K562 (cell line): Measurements from ENCODE around the gene DLGAP1. TPM values are rescaled to one million over a fixed set of nuclear protein-coding genes. Genes with fewer than 3 reads are reported as not detected.

Experiments used
- BRF1 ChIP-seq: IDR thresholded peaks from 3 replicates; pipeline ENCODE4 v1.6.1; 2011; ENCODE audit warnings: borderline replicate concordance, mild to moderate bottlenecking; ENCODE audit not compliant: insufficient read length; ENCODE audit errors: extremely low read depth
- CBFB ChIP-seq: sonication (generic); formaldehyde crosslinking; IDR thresholded peaks from 2 replicates; pipeline ENCODE4 v1.4.0; 2020; ENCODE audit warnings: mild to moderate bottlenecking, missing genetic modification reagents
- CBX1 ChIP-seq: sonication (generic); IDR thresholded peaks from 2 replicates; pipeline ENCODE4 v1.6.1; 2016; ENCODE audit warnings: antibody characterized with exemption, low read depth, mild to moderate bottlenecking
- DACH1 ChIP-seq: fragments of 450-650 bp; IDR thresholded peaks from 2 replicates; pipeline ENCODE4 v1.6.1; 2018; ENCODE audit not compliant: partially characterized antibody
- DMBX1 ChIP-seq: fragments of 250-450 bp; sonication (Bioruptor Pico); IDR thresholded peaks from 2 replicates; pipeline ENCODE4 v1.8.0; 2022; ENCODE audit warnings: inconsistent platforms, mild to moderate bottlenecking, moderate library complexity, borderline replicate concordance
- E2F6 ChIP-seq, 2 experiments: IDR thresholded peaks; 2 replicates each; pipeline ENCODE4 v1.6.1; 2011; ENCODE audit warnings: borderline replicate concordance in 1 of 2, control low read depth in 1 of 2, low read depth in 1 of 2, low read length in 1 of 2, mild to moderate bottlenecking in 1 of 2, mixed read lengths in 1 of 2, moderate library complexity in 1 of 2; ENCODE audit not compliant: insufficient read depth in 1 of 2, insufficient read length in 1 of 2, poor library complexity in 1 of 2, severe bottlenecking in 1 of 2; ENCODE audit errors: extremely low read depth in 1 of 2
- EWSR1 ChIP-seq: fragments of 450-650 bp; IDR thresholded peaks from 2 replicates; pipeline ENCODE4 v1.6.1; 2018; ENCODE audit warnings: borderline replicate concordance, mild to moderate bottlenecking, low read depth, moderate library complexity; ENCODE audit not compliant: partially characterized antibody
- HIVEP1 ChIP-seq: fragments of 250-450 bp; sonication (Bioruptor Pico); IDR thresholded peaks from 2 replicates; pipeline ENCODE4 v1.4.0; 2020; ENCODE audit warnings: mild to moderate bottlenecking
- HMGN3 ChIP-seq: IDR thresholded peaks from 2 replicates; pipeline ENCODE4 v1.6.1; 2011; ENCODE audit warnings: borderline replicate concordance, low read depth, mild to moderate bottlenecking, mixed read lengths, low read length; ENCODE audit not compliant: insufficient read length; ENCODE audit errors: extremely low read depth
- HSF4 ChIP-seq: fragments of 250-450 bp; sonication (Bioruptor Pico); IDR thresholded peaks from 2 replicates; pipeline ENCODE4 v2.1.2; 2022; ENCODE audit warnings: mild to moderate bottlenecking, moderate library complexity, borderline replicate concordance
- MCM2 ChIP-seq: fragments of 450-650 bp; IDR thresholded peaks from 2 replicates; pipeline ENCODE4 v1.6.1; 2017; ENCODE audit warnings: low read depth, mild to moderate bottlenecking
- NFIX ChIP-seq: fragments of 250-450 bp; sonication (Bioruptor Pico); IDR thresholded peaks from 2 replicates; pipeline ENCODE4 v1.4.0; 2020; ENCODE audit warnings: low read depth, mild to moderate bottlenecking, moderate library complexity
- PML ChIP-seq: IDR thresholded peaks from 2 replicates; pipeline ENCODE4 v1.6.1; 2012; ENCODE audit warnings: low read length, inconsistent platforms
- RBM14 ChIP-seq: fragments of 200-400 bp; formaldehyde crosslinking; IDR thresholded peaks from 2 replicates; pipeline ENCODE4 v1.6.1; 2018; ENCODE audit warnings: low read depth, mild to moderate bottlenecking, low read length, moderate library complexity, borderline replicate concordance; ENCODE audit not compliant: insufficient read depth
- RFX5 ChIP-seq: IDR thresholded peaks from 2 replicates; pipeline ENCODE4 v1.6.1; 2011; ENCODE audit warnings: low read depth, mild to moderate bottlenecking, improper control_type of control experiment, low read length
- SREBF2 ChIP-seq: sonication (generic); formaldehyde crosslinking; IDR thresholded peaks from 2 replicates; pipeline ENCODE4 v1.4.0; 2020; ENCODE audit warnings: mild to moderate bottlenecking, missing genetic modification reagents
- TBP ChIP-seq: optimal IDR thresholded peaks from 2 replicates; pipeline ENCODE3; 2011; ENCODE audit warnings: low read depth, low read length, improper control_type of control experiment
- ZNF124 ChIP-seq: sonication (generic); formaldehyde crosslinking; IDR thresholded peaks from 2 replicates; pipeline ENCODE4 v1.8.1; 2022; ENCODE audit warnings: missing genetic modification reagents
- ZNF212 ChIP-seq: fragments of 450-650 bp; formaldehyde crosslinking; IDR thresholded peaks from 2 replicates; pipeline ENCODE4 v1.4.0; 2020; ENCODE audit warnings: mild to moderate bottlenecking
- ZNF347 ChIP-seq: fragments of 450-650 bp; formaldehyde crosslinking; IDR thresholded peaks from 2 replicates; pipeline ENCODE4 v1.4.0; 2020; ENCODE audit warnings: low read depth, mild to moderate bottlenecking, moderate library complexity
- ZNF785 ChIP-seq: fragments of 250-450 bp; sonication (Bioruptor Pico); IDR thresholded peaks from 2 replicates; pipeline ENCODE4 v1.4.0; 2020; ENCODE audit warnings: mild to moderate bottlenecking
- polyA plus RNA-seq, 8 experiments: library from polyadenylated mRNA; depleted of rRNA in 4 of 8; stranded (reverse) in 5 of 8; unstranded in 3 of 8; fragments of >200 nt; fragmentation: Nextera tagmentation in 2 of 8; fragmentation: Illumina TruSeq in 1 of 8; extraction: Ambion mirVana in 2 of 8; extraction: Trizol in 1 of 8; gene quantifications; 2 replicates each; pipeline versions ENCODE4 v1.2.1 to v1.2.3, GENCODE V29; 2011 to 2014; ENCODE audit warnings: inconsistent platforms in 1 of 8, missing spikeins in 1 of 8
- total RNA-seq, 7 experiments: library from RNA; depleted of rRNA in 6 of 7; stranded (reverse); fragments of >200 nt in 6 of 7; fragmentation: Illumina TruSeq in 2 of 7; extraction: Trizol in 2 of 7; gene quantifications; 2 replicates each; pipeline versions ENCODE4 v1.2.1 to v1.2.3, GENCODE V29; 2011 to 2021; ENCODE audit warnings: low replicate concordance in 1 of 7
- TF ChIP-seq, protein P1 (sequence below): fragments of 250-450 bp; sonication (Bioruptor Pico); IDR thresholded peaks from 2 replicates; pipeline ENCODE4 v1.8.0; 2021; ENCODE audit warnings: moderate library complexity, mild to moderate bottlenecking, inconsistent platforms
- TF ChIP-seq, protein P2 (sequence below): fragments of 250-450 bp; sonication (Bioruptor Pico); IDR thresholded peaks from 2 replicates; pipeline ENCODE4 v1.4.0; 2020; ENCODE audit warnings: mild to moderate bottlenecking
- TF ChIP-seq, protein P3 (sequence below): sonication (generic); formaldehyde crosslinking; IDR thresholded peaks from 2 replicates; pipeline ENCODE4 v1.9.0; 2022; ENCODE audit warnings: mild to moderate bottlenecking, missing genetic modification reagents

DLGAP1 gene
- total and polyA plus RNA-seq, 9 of the 15 experiments (the other 6 are each of a cell fraction or from before 2014, with no cell fraction given): 0.04 to 0.22 (median 0.08) TPM

- TF ChIP-seq, protein P1, sequence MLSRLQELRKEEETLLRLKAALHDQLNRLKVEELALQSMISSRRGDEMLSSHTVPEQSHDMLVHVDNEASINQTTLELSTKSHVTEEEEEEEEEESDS (CRISPR knock-in tag): no peak
- TF ChIP-seq CBX1: no peak
- TF ChIP-seq DACH1: no peak
- 0 out of 2 replicates have a peak, but pooled peaks have one; percentile 32 for TF ChIP-seq DMBX1 (CRISPR knock-in tag)
- TF ChIP-seq ZNF124 (CRISPR knock-in tag): no peak
- TF ChIP-seq RBM14: no peak
- no peak for TF ChIP-seq BRF1
- TF ChIP-seq ZNF347 (CRISPR knock-in tag): no peak
- TF ChIP-seq CBFB (CRISPR knock-in tag): no peak
- TF ChIP-seq, protein P2, sequence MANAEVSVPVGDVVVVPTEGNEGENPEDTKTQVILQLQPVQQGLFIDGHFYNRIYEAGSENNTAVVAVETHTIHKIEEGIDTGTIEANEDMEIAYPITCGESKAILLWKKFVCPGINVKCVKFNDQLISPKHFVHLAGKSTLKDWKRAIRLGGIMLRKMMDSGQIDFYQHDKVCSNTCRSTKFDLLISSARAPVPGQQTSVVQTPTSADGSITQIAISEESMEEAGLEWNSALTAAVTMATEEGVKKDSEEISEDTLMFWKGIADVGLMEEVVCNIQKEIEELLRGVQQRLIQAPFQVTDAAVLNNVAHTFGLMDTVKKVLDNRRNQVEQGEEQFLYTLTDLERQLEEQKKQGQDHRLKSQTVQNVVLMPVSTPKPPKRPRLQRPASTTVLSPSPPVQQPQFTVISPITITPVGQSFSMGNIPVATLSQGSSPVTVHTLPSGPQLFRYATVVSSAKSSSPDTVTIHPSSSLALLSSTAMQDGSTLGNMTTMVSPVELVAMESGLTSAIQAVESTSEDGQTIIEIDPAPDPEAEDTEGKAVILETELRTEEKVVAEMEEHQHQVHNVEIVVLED (CRISPR knock-in tag): no peak
- TF ChIP-seq NFIX (CRISPR knock-in tag): no peak
- no peak for TF ChIP-seq MCM2
- no peak for TF ChIP-seq HSF4 (CRISPR knock-in tag)
- TF ChIP-seq SREBF2 (CRISPR knock-in tag): no peak
- no peak for TF ChIP-seq HMGN3
- TF ChIP-seq ZNF212 (CRISPR knock-in tag): no peak
- no peak for TF ChIP-seq RFX5
- TF ChIP-seq HIVEP1 (CRISPR knock-in tag): no peak
- TF ChIP-seq, protein P3, sequence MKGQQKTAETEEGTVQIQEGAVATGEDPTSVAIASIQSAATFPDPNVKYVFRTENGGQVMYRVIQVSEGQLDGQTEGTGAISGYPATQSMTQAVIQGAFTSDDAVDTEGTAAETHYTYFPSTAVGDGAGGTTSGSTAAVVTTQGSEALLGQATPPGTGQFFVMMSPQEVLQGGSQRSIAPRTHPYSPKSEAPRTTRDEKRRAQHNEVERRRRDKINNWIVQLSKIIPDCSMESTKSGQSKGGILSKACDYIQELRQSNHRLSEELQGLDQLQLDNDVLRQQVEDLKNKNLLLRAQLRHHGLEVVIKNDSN: no peak
- TF ChIP-seq PML: no peak
- no peak for TF ChIP-seq EWSR1
- peak; percentile 32 for TF ChIP-seq TBP
- TF ChIP-seq E2F6 (IDR thresholded peaks at IDR 0.05; ENCODE audit: borderline replicate concordance in 1 of 2, extremely low read depth in 1 of 2, insufficient read depth in 1 of 2, insufficient read length in 1 of 2, low read depth in 1 of 2, low read length in 1 of 2, poor library complexity in 1 of 2, severe bottlenecking in 1 of 2): no peak
- no peak for TF ChIP-seq ZNF785 (CRISPR knock-in tag)
Observed at GRCh38 chr18:3605954-3606443, 849.1 kb downstream of the DLGAP1 start (continued).
